HepG2 (cell line): ENCODE results near the gene ZDHHC11. TPM values are rescaled to one million over a fixed set of nuclear protein-coding genes. Genes with fewer than 3 reads are reported as not detected.

Experiments used
- AKAP8 ChIP-seq: sonication (generic); formaldehyde crosslinking; IDR thresholded peaks from 2 replicates; pipeline ENCODE4 v1.5.1; 2020; ENCODE audit warnings: mild to moderate bottlenecking, missing genetic modification reagents
- ARID4A ChIP-seq: sonication (generic); formaldehyde crosslinking; IDR thresholded peaks from 2 replicates; pipeline ENCODE4 v1.5.0; 2020; ENCODE audit warnings: mild to moderate bottlenecking, missing genetic modification reagents, borderline replicate concordance
- BORCS8-MEF2B ChIP-seq: sonication (generic); formaldehyde crosslinking; IDR thresholded peaks from 2 replicates; pipeline ENCODE4 v1.8.0; 2022; ENCODE audit warnings: mild to moderate bottlenecking, missing genetic modification reagents
- CENPBD1 ChIP-seq: sonication (generic); formaldehyde crosslinking; IDR thresholded peaks from 2 replicates; pipeline ENCODE4 v1.8.0; 2022; ENCODE audit warnings: missing genetic modification reagents, low read depth, mild to moderate bottlenecking, borderline replicate concordance
- CENPX ChIP-seq: sonication (generic); formaldehyde crosslinking; IDR thresholded peaks from 2 replicates; pipeline ENCODE4 v1.9.0; 2021; ENCODE audit warnings: mild to moderate bottlenecking, missing genetic modification reagents, moderate library complexity
- MXD1 ChIP-seq: sonication (generic); formaldehyde crosslinking; IDR thresholded peaks from 2 replicates; pipeline ENCODE4 v1.4.0; 2020; ENCODE audit warnings: mild to moderate bottlenecking, missing genetic modification reagents
- NFYB ChIP-seq: sonication (generic); formaldehyde crosslinking; IDR thresholded peaks from 2 replicates; pipeline ENCODE4 v1.4.0; 2020; ENCODE audit warnings: missing genetic modification reagents
- PAF1 ChIP-seq: IDR thresholded peaks from 2 replicates; pipeline ENCODE4 v1.6.1; 2016; ENCODE audit warnings: missing genetic modification reagents, missing compliant biosample characterization
- POLR2G ChIP-seq: fragments of 200-400 bp; formaldehyde crosslinking; IDR thresholded peaks from 2 replicates; pipeline ENCODE4 v1.6.1; 2018; ENCODE audit warnings: mild to moderate bottlenecking, low read depth, low read length, moderate library complexity
- SALL1 ChIP-seq: sonication (generic); formaldehyde crosslinking; IDR thresholded peaks from 2 replicates; pipeline ENCODE4 v1.8.0; 2022; ENCODE audit warnings: mild to moderate bottlenecking, missing genetic modification reagents
- SP5 ChIP-seq: IDR thresholded peaks from 2 replicates; pipeline ENCODE4 v1.6.1; 2016; ENCODE audit warnings: low read depth, borderline replicate concordance
- XRCC5 ChIP-seq: fragments of 200-400 bp; formaldehyde crosslinking; optimal IDR thresholded peaks from 2 replicates; pipeline ENCODE3; 2017; ENCODE audit warnings: mild to moderate bottlenecking, low read length
- ZNF350 ChIP-seq: sonication (generic); formaldehyde crosslinking; IDR thresholded peaks from 2 replicates; pipeline ENCODE4 v1.4.0; 2020; ENCODE audit warnings: mild to moderate bottlenecking, low read depth, missing genetic modification reagents, borderline replicate concordance
- ZNF549 ChIP-seq: sonication (generic); formaldehyde crosslinking; IDR thresholded peaks from 2 replicates; pipeline ENCODE4 v1.5.0; 2020; ENCODE audit warnings: missing genetic modification reagents
- ZNF616 ChIP-seq: sonication (generic); formaldehyde crosslinking; IDR thresholded peaks from 2 replicates; pipeline ENCODE4 v1.5.0; 2020; ENCODE audit warnings: low read depth, mild to moderate bottlenecking, missing genetic modification reagents
- polyA plus RNA-seq, 8 experiments: library from polyadenylated mRNA; depleted of rRNA in 3 of 8; stranded (reverse) in 7 of 8; unstranded in 1 of 8; fragments of >200 nt; fragmentation: Illumina TruSeq in 4 of 8; extraction: Trizol in 4 of 8; gene quantifications; 2 replicates each; pipeline versions ENCODE4 v1.2.1 to v1.2.3, GENCODE V29; 2011 to 2016; ENCODE audit warnings: low read depth in 4 of 8, missing spikeins in 1 of 8, mixed read lengths in 1 of 8; ENCODE audit not compliant: insufficient read depth in 1 of 8
- total RNA-seq, 5 experiments: library from RNA; depleted of rRNA; stranded (reverse); fragments of >200 nt; fragmentation: Illumina TruSeq; extraction: Trizol; gene quantifications; 2 replicates each; pipeline ENCODE4 v1.2.3, GENCODE V29; 2016; ENCODE audit warnings: low read depth in 1 of 5
- TF ChIP-seq, protein P1 (sequence below): sonication (generic); formaldehyde crosslinking; IDR thresholded peaks from 2 replicates; pipeline ENCODE4 v1.9.0; 2021; ENCODE audit warnings: missing genetic modification reagents, borderline replicate concordance
- TF ChIP-seq, protein P2 (sequence below): sonication (generic); formaldehyde crosslinking; IDR thresholded peaks from 2 replicates; pipeline ENCODE4 v1.4.0; 2020; ENCODE audit warnings: missing genetic modification reagents, low read depth, mild to moderate bottlenecking, borderline replicate concordance
- TF ChIP-seq, protein P3 (sequence below): sonication (generic); formaldehyde crosslinking; IDR thresholded peaks from 2 replicates; pipeline ENCODE4 v1.5.1; 2020; ENCODE audit warnings: missing genetic modification reagents, mild to moderate bottlenecking, borderline replicate concordance

ZDHHC11 gene
- total and polyA plus RNA-seq, 2 of the 13 experiments (the other 11 are each of a cell fraction or from before 2014, with no cell fraction given): 2.1 to 4.0 TPM

DNA sequence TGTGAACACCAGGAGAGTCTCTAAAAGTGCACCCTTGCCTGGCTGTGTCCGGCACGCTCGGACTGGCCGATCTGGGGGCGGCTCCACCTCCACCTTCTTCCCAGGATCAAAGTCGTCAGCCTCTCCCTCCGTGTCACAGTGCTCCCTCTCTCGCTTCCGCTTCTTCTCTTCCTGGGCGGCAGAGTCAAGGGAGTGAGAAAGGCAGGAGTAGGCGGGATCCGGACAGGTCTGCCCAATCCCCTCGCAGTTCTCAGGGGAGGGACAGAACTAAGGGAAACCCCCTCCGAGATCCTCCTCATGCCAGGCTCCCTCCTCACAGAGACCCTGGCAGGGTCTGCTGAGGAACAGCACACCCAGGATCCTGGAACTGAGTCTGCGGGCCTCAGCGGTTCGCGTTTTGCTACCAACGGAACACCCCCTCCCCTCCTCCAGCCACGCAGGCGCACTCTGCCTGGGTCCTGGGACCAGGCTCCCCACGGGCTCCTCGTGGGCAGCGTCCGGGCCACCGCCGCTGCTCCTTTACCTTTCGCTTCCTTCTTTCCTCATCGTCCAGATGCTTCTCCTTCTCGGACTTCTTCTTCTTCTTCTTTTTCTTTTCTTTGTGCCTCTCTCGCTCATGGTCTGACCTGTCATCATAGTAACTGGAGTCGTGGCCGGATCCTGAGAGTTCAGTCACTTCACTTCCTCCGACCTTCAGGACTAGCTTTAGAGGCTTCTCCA, 40.5 kb upstream of the ZDHHC11 start (continued):
- no peak for TF ChIP-seq CENPBD1 (CRISPR knock-in tag)
- no peak for TF ChIP-seq ZNF350 (CRISPR knock-in tag)
- TF ChIP-seq, protein P1, sequence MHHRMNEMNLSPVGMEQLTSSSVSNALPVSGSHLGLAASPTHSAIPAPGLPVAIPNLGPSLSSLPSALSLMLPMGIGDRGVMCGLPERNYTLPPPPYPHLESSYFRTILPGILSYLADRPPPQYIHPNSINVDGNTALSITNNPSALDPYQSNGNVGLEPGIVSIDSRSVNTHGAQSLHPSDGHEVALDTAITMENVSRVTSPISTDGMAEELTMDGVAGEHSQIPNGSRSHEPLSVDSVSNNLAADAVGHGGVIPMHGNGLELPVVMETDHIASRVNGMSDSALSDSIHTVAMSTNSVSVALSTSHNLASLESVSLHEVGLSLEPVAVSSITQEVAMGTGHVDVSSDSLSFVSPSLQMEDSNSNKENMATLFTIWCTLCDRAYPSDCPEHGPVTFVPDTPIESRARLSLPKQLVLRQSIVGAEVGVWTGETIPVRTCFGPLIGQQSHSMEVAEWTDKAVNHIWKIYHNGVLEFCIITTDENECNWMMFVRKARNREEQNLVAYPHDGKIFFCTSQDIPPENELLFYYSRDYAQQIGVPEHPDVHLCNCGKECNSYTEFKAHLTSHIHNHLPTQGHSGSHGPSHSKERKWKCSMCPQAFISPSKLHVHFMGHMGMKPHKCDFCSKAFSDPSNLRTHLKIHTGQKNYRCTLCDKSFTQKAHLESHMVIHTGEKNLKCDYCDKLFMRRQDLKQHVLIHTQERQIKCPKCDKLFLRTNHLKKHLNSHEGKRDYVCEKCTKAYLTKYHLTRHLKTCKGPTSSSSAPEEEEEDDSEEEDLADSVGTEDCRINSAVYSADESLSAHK (CRISPR knock-in tag): no peak
- TF ChIP-seq XRCC5: no peak
- TF ChIP-seq BORCS8-MEF2B (CRISPR knock-in tag): no peak
- TF ChIP-seq MXD1 (CRISPR knock-in tag): no peak
- TF ChIP-seq PAF1 (CRISPR knock-in tag): no peak
- TF ChIP-seq ZNF616: no peak
- TF ChIP-seq CENPX: no peak
- no peak for TF ChIP-seq AKAP8
- TF ChIP-seq SP5 (CRISPR knock-in tag): peak; percentile 21; the same call in 1 of the 2 replicates
- peak; percentile 21; the same call in 1 of the 2 replicates for TF ChIP-seq NFYB (CRISPR knock-in tag)
- TF ChIP-seq ZNF549 (CRISPR knock-in tag): no peak
- TF ChIP-seq, protein P2, sequence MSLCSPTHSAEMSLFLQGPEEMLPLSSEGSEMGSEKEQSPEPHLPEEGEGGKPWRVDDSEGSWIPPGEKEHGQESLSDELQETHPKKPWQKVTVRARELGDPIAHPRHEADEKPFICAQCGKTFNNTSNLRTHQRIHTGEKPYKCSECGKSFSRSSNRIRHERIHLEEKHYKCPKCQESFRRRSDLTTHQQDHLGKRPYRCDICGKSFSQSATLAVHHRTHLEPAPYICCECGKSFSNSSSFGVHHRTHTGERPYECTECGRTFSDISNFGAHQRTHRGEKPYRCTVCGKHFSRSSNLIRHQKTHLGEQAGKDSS (CRISPR knock-in tag): peak; percentile 98
- peak; percentile 10; the same call in 1 of the 2 replicates for TF ChIP-seq SALL1 (CRISPR knock-in tag)
- TF ChIP-seq POLR2G: peak; percentile 69
- peak; percentile 69; the same call in 1 of the 2 replicates for TF ChIP-seq ARID4A (CRISPR knock-in tag)
- TF ChIP-seq, protein P3, sequence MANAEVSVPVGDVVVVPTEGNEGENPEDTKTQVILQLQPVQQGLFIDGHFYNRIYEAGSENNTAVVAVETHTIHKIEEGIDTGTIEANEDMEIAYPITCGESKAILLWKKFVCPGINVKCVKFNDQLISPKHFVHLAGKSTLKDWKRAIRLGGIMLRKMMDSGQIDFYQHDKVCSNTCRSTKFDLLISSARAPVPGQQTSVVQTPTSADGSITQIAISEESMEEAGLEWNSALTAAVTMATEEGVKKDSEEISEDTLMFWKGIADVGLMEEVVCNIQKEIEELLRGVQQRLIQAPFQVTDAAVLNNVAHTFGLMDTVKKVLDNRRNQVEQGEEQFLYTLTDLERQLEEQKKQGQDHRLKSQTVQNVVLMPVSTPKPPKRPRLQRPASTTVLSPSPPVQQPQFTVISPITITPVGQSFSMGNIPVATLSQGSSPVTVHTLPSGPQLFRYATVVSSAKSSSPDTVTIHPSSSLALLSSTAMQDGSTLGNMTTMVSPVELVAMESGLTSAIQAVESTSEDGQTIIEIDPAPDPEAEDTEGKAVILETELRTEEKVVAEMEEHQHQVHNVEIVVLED (CRISPR knock-in tag): peak; percentile 42; the same call in 1 of the 2 replicates
